T-helper 1 cell treated with Interleukin-12 subunit alpha and Interleukin-12 subunit beta and Interleukin-4 antibody, amounts not matched to agents 30 ng/mL and 1 ng/mL, for 36 hours (primary cell): ENCODE results near the gene ZBED6. TPM values are rescaled to one million over a fixed set of nuclear protein-coding genes. Genes with fewer than 3 reads are reported as not detected.

Source experiments
- intact Hi-C: fragments of 100-400 bp; cut with micrococcal nuclease; formaldehyde crosslinking; loops from one replicate; pipeline ENCODE4 v1.15.1; 2024
- total RNA-seq: library from RNA; stranded (reverse); gene quantifications from 2 replicates; pipeline ENCODE4 v1.2.3, GENCODE V29; 2022

The ZBED6 gene
- total RNA-seq, 1 donor from 2014 or later, result 23.7 TPM

DNA sequence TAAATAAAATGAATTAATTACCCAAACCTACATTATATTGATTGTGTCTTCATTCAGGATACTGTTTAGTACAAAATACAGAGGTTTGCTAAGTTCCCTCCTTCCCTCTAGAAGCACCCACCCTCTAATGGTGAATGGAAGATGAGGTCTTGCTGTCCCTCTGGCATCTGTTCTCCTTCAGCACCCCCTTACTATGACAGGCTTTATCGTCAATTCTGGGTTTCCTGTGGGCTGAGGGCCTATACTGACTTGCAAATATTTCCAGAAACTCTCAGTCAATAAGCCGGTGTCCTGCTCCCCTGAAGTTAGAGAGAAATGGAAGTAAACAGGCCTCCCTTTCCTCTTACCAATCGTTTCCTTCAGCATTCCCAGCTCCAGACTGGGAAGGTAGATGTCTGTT is 17.3 kb upstream of the ZBED6 start:
- intact Hi-C loops, result no loop called here

DNA sequence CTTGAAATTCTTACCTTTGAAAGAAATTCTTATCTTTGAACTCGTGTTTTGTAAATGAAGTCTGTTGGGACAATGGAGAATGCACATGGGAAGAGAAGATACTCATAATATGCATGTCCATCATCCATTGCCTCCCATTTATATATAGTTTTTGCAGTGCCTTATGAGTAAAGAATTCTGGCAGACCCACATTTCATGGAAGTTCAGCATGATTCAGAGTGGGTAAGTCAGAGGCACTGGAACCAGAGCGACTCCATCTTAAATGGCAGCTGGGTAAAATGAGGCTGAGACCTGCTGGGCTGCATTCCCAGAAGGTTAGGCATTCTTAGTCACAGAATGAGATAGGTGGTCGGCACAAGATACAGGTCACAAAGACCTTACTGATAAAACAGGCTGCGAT is 16.6 kb upstream of the ZBED6 start:
- intact Hi-C loops, result no loop called here

DNA sequence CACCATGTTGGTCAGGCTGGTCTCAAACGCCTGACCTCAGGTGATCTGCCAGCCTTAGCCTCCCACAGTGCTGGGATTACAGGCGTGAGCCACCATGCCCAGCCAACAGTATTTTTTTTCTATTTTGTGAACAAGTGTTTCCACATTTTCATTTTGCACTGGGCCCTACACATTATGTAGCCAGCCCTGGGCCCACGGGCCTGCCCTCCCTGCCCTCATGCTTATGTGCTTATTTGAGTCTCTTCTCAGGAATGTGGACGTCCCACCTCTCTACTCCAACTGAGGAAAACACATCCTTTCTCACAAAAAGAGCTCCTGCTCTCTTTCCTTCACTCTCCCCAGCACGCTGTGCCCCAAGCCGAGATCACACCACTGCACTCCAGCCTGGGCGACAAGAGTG is 13.5 kb upstream of the ZBED6 start:
- intact Hi-C loops, result no loop called here

DNA sequence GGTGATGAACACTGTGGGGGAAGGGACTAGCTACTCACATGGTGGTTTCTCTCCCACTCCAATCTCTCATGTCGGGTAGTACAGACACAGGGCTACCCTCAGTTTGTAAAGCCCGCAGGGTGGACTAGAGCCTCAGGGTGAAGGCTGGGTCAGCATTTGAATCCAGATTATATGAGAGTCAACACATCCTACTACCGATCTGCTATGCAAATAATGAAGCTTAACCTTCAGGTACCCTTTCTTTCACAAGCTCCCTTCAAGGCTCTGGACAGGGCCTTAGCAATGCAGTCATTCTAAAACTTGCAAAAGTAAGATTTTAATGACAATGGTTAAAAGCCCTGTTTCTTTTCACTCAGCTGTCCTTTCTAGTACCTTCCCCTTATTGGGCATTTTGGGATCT is 5.5 kb upstream of the ZBED6 start:
- intact Hi-C loops, result loop anchor here (10.0 kb wide), 1 partner anchor 715 kb away; no protein-coding TSS in a partner anchor

DNA sequence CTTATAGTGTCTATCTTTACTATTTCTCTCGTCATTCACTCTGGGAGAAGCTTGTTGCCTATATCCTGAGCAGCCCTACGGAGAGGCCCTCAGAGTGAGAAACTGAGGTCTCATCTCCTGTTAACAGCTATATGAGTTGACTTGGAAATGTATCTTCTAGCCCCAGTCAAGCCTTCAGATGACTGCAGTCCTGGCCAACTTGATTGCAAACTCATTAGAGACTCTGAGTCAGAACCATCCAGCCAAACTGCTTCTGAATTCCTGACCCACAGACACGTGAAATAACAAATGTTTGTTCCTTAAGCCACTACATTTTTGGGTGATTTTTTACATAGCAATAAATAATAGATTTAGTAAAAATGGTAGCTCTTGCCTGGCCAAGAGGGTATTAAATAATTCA is 3.9 kb upstream of the ZBED6 start:
- intact Hi-C loops, result loop anchor here (10.0 kb wide), 1 partner anchor 713 kb away; no protein-coding TSS in a partner anchor

DNA sequence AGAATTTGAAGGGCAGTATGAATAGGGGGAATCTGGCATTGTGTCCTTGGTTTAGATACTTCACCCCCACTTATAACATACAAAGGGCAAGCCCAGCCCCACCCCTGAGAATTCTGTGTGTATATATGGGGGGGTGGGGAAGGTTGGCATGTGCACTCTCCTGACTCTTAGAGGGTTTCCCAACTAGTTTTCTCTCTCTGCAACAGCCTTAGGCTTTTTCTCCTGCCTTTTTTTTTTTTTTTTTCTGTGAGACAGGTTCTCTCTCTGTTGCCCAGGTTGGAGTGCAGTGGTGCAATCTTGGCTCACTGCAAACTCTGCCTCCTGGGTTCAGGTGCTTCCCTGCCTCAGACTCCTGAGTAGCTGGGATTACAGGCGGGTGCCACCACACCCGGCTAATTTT is 2.9 kb upstream of the ZBED6 start:
- intact Hi-C loops, result loop anchor here (10.0 kb wide), 1 partner anchor 712 kb away; no protein-coding TSS in a partner anchor

DNA sequence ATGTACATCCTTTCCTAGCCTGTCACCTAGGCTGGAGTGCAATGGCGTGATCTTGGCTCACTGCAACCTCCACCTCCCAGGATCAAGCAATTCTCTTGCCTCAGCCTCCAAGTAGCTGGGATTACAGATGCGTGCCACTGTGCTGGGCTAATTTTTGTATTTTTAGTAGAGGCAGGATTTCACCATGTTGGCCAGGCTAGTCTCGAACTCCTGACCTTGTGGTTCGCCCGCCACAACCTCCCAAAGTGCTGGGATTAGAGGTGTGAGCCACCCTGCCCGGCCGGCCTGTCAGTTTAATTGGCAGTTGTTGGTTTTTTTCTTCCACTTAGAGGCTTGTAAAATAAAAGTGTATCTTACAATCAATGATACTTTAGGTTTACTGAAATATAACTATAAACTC is 1.9 kb upstream of the ZBED6 start:
- intact Hi-C loops, result loop anchor here (10.0 kb wide), 1 partner anchor 711 kb away; no protein-coding TSS in a partner anchor

DNA sequence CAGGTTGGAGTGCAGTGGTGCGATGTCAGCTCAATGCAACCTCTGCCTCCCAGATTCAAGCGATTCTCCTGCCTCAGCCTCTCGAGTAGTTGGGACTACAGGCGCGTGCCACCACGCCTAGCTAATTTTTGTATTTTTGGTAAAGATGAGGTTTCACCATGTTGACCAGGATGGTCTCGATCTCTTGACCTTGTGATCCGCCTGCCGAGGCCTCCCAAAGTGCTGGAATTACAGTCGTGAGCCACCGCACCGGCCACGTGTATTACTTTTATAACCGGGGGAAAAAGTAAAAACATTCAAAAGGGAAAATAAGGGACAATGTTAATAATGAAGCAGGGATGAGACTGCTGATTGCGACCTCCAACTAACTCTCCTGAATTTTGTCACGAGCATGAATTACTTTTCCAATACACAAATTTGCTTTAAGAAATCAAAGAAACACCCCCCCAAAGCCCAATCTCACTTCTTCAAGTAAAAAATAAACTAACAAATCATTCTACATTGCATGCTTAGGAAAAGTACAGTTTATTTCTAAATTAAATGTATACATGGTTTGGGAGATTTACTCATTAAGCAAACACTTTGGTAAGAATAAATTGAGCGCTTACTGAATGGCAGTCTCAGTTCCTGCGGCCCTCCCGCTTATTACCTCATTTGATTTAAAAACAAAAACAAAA is 521 bp upstream of the ZBED6 start:
- intact Hi-C loops, result loop anchor here (1.0 to 10.0 kb wide), 14 partner anchors 30 to 1448 kb away; partner anchors contain the start of genes BTG2, LAX1, PPFIA4 and PPP1R12B

DNA sequence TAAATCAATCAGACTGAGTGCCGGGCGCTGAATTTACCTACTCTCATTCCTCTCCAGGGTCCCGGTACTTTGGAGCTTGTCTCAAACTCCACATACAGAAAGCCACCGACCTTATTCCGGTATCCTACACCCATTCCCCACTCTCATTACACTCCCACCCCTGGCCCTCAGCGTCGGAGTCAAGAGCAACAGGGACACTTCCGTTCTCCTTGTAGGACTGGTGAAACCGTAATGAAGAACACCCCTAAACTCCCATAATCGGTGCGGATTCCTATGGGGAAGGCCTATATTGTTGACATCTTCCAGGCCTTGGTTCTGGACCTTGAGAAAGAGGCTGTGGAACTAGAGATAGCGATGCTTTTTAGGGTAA is 798 bp downstream of the ZBED6 start:
- intact Hi-C loops, result loop anchor here (1.0 to 10.0 kb wide), 6 partner anchors 469 to 1449 kb away; partner anchors contain the start of genes CYB5R1 and PPP1R12B

DNA sequence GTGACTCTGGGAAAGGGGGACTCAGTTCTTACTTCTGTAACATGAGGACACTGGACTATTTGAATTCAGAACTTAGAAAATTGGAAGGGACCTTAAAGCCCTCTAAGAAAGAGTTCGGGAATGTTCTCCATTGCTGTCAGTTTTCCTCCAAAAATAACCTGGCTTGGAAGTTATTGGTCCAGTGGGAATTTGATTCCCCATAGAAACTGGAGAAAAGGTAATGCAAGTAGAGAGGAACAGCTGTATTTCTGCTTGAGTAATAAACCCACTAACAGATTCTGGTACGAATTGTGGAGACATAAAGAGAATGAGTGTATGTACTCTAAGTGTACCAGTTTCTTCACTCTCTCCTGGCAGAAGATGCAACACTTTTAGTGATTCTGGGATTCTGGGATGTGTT is 1.8 kb downstream of the ZBED6 start:
- intact Hi-C loops, result loop anchor here (2.0 to 10.0 kb wide), 5 partner anchors 470 to 1450 kb away; partner anchors contain the start of genes CYB5R1 and PPP1R12B

DNA sequence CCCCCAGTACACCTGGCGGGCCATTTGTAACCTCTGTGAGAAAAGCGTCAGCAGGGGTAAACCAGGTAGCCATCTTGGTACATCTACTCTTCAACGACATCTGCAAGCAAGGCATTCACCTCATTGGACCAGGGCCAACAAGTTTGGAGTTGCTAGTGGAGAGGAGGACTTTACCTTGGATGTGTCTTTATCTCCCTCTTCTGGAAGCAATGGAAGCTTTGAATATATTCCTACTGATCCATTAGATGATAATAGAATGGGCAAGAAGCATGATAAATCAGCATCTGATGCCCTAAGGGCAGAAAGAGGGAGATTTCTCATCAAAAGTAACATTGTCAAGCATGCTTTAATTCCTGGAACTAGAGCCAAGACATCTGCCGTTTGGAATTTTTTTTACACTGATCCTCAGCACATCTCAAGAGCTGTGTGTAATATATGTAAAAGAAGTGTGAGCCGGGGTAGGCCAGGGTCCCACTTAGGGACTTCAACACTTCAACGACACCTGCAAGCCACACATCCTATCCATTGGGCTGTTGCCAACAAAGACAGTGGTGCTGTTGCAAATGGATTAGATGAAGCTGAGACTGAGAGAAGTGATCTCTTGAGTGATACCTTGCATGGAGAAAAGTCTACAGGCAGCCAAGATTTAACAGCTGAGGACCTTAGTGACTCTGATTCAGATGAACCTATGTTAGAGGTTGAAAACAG is 2.7 kb downstream of the ZBED6 start:
- intact Hi-C loops, result loop anchor here (2.0 to 10.0 kb wide), 5 partner anchors 471 to 1451 kb away; partner anchors contain the start of genes CYB5R1 and PPP1R12B

DNA sequence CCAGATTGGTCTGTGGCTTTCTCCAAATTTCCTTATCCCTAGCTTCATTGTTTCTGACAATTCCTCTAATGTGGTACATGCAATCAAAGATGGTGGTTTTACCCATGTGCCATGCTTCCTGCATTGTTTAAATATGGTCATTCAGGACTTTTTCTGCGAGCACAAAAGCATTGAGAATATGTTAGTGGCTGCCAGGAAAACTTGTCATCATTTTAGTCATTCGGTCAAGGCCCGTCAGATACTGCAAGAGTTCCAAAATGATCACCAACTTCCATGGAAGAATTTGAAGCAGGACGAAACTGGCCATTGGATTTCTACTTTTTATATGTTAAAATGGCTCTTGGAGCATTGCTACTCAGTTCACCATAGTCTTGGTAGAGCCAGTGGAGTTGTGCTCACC is 3.7 kb downstream of the ZBED6 start:
- intact Hi-C loops, result loop anchor here (5.0 to 10.0 kb wide), 3 partner anchors 472 to 1452 kb away; partner anchors contain the start of gene PPP1R12B

DNA sequence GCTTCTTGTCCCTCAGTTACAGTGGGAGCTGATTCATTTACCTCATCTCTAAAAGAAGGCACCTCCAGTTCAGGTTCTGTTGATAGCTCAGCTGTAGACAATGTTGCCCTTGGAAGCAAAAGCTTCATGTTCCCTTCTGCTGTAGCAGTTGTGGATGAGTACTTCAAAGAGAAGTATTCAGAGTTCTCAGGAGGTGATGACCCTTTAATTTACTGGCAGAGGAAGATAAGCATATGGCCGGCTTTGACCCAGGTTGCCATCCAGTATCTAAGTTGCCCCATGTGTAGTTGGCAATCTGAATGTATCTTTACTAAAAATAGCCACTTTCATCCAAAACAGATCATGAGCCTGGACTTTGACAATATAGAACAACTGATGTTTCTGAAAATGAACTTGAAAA is 4.5 kb downstream of the ZBED6 start:
- intact Hi-C loops, result loop anchor here (5.0 to 10.0 kb wide), 3 partner anchors 473 to 1453 kb away; partner anchors contain the start of gene PPP1R12B

DNA sequence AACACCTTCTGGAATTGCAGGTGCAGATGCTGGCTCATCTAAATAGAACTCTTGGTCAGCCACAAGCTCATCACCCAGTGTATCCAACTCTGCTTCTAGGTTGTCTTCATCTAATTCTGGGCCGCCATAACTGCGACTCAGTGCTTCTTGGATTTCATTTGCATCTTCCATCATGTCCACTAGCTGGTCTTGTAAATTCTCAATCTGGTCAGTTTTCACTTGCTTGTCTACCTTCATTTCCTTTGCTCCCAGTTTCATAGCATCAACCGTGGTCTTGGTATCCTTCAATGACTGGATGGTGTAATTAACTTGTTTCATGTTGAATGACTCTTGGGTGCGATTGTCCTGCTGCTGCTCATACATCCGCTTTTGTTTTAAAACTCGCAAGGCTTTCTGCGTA is 10.3 kb downstream of the ZBED6 start:
- intact Hi-C loops, result no loop called here

DNA sequence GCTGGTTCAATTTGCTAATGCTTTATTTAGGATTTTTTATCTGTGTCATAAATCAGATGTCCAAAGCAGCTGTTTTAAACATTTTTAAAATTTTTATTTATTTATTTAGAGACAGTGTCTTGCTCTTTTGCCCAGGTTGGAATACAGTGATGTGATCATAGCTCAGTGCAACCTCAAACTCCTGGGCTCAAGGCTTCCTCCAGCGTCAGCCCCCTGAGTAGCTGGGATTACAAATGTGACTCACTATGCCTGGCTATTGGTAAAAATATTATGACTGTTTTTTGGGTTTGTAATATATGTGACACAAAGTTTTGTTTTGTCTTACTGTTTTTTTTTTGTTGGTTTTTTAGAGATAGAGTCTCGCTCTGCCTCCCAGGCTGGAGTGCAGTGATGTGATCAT is 11.8 kb downstream of the ZBED6 start:
- intact Hi-C loops, result no loop called here

DNA sequence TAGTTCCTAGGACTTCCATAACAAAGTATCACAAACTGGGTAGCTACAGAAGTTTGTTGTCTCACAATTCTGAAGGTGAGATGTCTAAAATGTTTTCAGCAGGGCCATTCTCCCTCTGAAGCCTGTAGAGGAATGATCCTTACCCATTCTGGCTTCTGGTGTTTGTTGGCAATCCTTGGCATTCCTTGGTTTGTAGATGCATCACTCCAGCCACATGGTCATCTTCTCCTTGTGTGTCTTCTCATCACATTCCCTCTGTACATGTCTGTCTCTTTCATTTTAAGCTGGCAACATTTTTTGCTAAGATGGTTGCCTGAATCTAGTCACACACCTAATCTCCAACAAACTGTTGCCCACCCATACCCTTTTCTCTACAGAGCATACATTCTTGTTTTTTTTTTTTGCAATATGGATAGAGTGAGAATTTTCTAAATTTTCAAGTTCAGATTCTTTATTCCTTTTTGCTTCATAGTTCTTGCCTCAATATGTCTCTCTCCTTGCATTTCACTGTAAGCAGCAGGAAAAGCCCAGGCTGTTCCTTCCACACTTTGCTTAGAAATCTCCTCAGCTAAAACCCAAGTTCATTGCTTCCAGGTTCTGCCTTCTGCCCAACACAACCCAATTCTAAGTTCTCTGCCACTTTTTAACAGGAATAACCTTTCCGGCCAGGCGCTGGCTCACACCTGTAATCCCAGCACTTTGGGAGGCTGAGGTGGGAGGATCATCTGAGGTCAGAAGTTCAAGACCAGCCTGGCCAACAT is 18.3 kb downstream of the ZBED6 start:
- intact Hi-C loops, result no loop called here

DNA sequence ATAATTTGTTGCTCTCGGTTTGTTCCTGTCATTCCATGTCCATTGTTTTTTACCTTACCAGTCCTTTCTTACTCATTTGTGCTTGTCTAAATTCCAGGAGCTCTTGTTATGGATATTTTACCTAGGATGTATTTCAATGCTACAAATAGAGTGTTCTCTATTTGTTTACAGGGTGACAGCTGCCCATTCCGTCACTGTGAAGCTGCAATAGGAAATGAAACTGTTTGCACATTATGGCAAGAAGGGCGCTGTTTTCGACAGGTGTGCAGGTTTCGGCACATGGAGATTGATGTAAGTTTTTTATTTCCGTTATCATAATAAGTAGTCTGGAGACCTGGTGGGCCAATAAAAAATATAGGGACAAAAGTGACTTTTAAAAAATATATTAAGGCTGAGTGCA is 23.0 kb downstream of the ZBED6 start:
- intact Hi-C loops, result no loop called here

DNA sequence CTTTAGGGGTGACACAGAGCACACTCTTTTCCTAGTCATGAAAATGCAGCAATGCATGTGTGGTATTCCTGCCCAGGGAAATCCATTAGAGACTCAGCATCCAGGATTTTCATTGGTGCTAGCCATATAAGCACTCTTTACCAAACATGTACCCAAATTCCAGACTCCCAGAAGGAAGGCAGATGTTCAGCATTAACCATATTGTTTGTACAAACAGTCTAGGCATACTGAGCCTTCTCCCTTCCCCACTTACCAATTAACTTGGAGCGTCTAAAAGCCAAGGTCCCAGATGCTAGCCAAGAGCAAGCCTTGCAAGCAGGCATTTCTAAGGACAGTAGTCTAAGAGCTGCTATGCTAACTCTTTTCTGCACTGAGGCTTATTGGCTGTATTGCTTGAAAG is 27.9 kb downstream of the ZBED6 start:
- intact Hi-C loops, result loop anchor here (10.0 kb wide), 1 partner anchor 319 kb away; no protein-coding TSS in a partner anchor

DNA sequence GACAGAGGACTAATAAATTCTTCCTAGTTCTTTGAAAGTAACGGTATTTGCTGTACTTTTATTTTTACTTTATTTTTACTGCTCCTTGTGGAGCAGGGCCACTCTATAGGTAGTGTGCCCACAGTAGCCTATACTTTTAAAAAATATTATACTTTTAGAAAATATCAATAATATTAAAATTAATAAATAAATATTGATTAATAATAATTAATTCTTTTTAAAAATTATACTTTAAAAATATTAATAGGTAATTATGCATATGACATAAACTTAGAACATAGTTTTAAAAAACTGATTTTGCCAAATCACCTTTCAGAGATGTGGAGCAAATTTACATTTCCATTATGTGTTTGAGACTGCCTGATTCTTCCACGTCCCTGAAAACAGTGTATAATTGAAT is 30.8 kb downstream of the ZBED6 start:
- intact Hi-C loops, result loop anchor here (10.0 kb wide), 1 partner anchor 321 kb away; no protein-coding TSS in a partner anchor

DNA sequence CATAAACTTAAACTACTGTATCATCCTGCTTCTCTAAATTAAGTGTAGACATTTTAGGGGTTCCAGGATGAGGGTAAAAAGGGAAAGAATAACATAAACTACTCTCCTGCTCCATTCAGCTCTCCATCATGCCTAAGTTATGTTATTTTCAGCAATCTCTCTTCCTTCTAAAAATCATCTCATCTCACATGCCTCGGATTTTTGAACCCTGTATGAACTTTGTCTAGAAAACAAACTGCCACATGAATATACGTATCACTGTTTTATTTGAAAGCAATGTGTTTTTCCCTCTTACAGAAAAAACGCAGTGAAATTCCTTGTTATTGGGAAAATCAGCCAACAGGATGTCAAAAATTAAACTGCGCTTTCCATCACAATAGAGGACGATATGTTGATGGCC is 32.6 kb downstream of the ZBED6 start:
- intact Hi-C loops, result loop anchor here (10.0 kb wide), 1 partner anchor 323 kb away; no protein-coding TSS in a partner anchor

DNA sequence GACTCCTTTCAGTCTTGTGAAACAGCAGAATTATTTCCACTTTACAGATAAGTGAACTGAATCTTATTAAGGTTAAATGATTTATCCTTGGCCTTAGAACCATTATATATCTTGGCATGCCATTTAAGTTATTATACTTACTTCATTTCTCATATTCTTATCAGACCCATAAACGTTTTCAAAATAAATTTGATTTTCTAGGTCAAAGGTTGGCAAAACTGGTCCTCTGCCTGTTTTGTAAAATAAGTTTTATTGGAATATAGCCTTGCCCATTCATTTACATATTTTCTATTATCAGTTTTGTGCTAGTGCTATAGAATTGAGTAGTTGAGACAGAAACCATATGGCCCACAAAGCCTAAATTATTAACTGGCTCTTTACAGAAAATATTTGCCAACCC is 33.1 kb downstream of the ZBED6 start:
- intact Hi-C loops, result loop anchor here (10.0 kb wide), 1 partner anchor 324 kb away; no protein-coding TSS in a partner anchor
